GM12878 (cell line): ENCODE measurements around the gene KIZ. TPM values are rescaled to one million over a fixed set of nuclear protein-coding genes. Genes with fewer than 3 reads are reported as not detected.

Experiments used
- ATAC-seq: fragments of 200-7000 bp; cut with Tn5 transposase; 3 replicates; pipeline ENCODE4 v1.9.1; 2020; ENCODE audit warnings: mild to moderate bottlenecking, moderate library complexity
- BruUV-seq: library from RNA; stranded (reverse); fragments of 400-500 nt; replicated peaks from 2 replicates; lab custom pipeline; 2021; lab: Mats Ljungman, UMichigan
- CTCF ChIA-PET: fragments of 300-600 bp; sonication (Branson Sonifier 250); formaldehyde crosslinking; extraction: SDS; loops from one replicate; lab custom pipeline; 2021; ENCODE audit warnings: inconsistent platforms; lab: Yijun Ruan, JAX
- POLR2A ChIA-PET: fragments of 350-600 bp; formaldehyde crosslinking; extraction: SDS; loops from one replicate; lab custom pipeline; 2021; ENCODE audit warnings: inconsistent platforms; lab: Charles Lee
- RAD21 ChIA-PET: fragments of 300-600 bp; sonication (Branson Sonifier 250); formaldehyde crosslinking; loops from one replicate; lab custom pipeline; 2023; ENCODE audit warnings: antibody characterized with exemption; ENCODE audit not compliant: unreplicated experiment; lab: Charles Lee
- SMC1A ChIA-PET: fragments of 300-600 bp; sonication (Branson Sonifier 250); formaldehyde crosslinking; loops from one replicate; lab custom pipeline; 2023; ENCODE audit not compliant: unreplicated experiment, uncharacterized antibody; lab: Charles Lee
- DNase-seq: peaks from one replicate; pipeline ENCODE4 v3.0.0-alpha.2; 2011; ENCODE audit warnings: low read depth, low spot score
- FAIRE-seq: peaks from 3 replicates; lab custom pipeline; 2011; peaks lifted over from hg19 to GRCh38; lab: Jason Lieb, UNC
- H2AFZ ChIP-seq: 2 replicates; pipeline ENCODE4 v1.6.0; 2011; ENCODE audit warnings: low read depth, low read length, control low read depth; ENCODE audit not compliant: control insufficient read depth
- H3K27ac ChIP-seq: 2 replicates; pipeline ENCODE4 v1.5.1; 2011; ENCODE audit warnings: control low read depth; ENCODE audit not compliant: control insufficient read depth, insufficient read depth
- H3K27me3 ChIP-seq, 2 experiments: replicated peaks in 1 of 2; 2 replicates each; pipeline versions ENCODE4 v1.6.0 to v1.6.1; 2011; ENCODE audit warnings: low read length in 1 of 2; ENCODE audit not compliant: control insufficient read depth in 2 of 2, insufficient read depth in 2 of 2
- H3K36me3 ChIP-seq, 2 experiments: 2 replicates each; pipeline ENCODE4 v1.5.1; 2011; ENCODE audit warnings: low read length in 1 of 2; ENCODE audit not compliant: control insufficient read depth in 2 of 2, insufficient read depth in 2 of 2
- H3K4me1 ChIP-seq: 2 replicates; pipeline ENCODE4 v1.6.1; 2011; ENCODE audit warnings: mild to moderate bottlenecking, low read length, moderate library complexity, mixed read lengths; ENCODE audit not compliant: control insufficient read depth, insufficient read depth
- H3K4me2 ChIP-seq: 2 replicates; pipeline ENCODE4 v1.6.0; 2011; ENCODE audit warnings: control low read depth; ENCODE audit not compliant: control insufficient read depth, insufficient read depth
- H3K4me3 ChIP-seq: fragments of 200-600 bp; sonication (generic); 2 replicates; pipeline ENCODE4 v1.5.1; 2016
- H3K79me2 ChIP-seq: 2 replicates; pipeline ENCODE4 v1.6.0; 2011; ENCODE audit warnings: low read length; ENCODE audit not compliant: control insufficient read depth, insufficient read depth
- H3K9ac ChIP-seq: 2 replicates; pipeline ENCODE4 v1.8.0; 2011; ENCODE audit warnings: low read length, control low read depth, mixed read lengths; ENCODE audit not compliant: control insufficient read depth, insufficient read depth
- H3K9me3 ChIP-seq: replicated peaks from 3 replicates; pipeline ENCODE4 v1.5.1; 2011; ENCODE audit warnings: mild to moderate bottlenecking, low read length; ENCODE audit not compliant: control insufficient read depth, insufficient read depth
- H4K20me1 ChIP-seq: 2 replicates; pipeline ENCODE4 v1.6.0; 2011; ENCODE audit not compliant: control insufficient read depth, insufficient read depth
- BRCA1 ChIP-seq: IDR thresholded peaks from 2 replicates; pipeline ENCODE4 v1.6.1; 2011; ENCODE audit warnings: low read depth, low read length, improper control_type of control experiment
- CREB1 ChIP-seq: IDR thresholded peaks from 2 replicates; pipeline ENCODE4 v1.6.1; 2012; ENCODE audit warnings: low read depth, mild to moderate bottlenecking, inconsistent platforms
- EGR1 ChIP-seq, 2 experiments: IDR thresholded peaks; 1 replicate in 1 of 2; 2 replicates in 1 of 2; pipeline ENCODE4 v1.6.1; 2011 to 2012; ENCODE audit warnings: low read depth in 2 of 2, low read length in 2 of 2, borderline replicate concordance in 1 of 2, mild to moderate bottlenecking in 1 of 2, moderate library complexity in 1 of 2
- GABPA ChIP-seq: IDR thresholded peaks from 2 replicates; pipeline ENCODE4 v1.6.1; 2014; ENCODE audit warnings: antibody characterized with exemption, low read depth, mild to moderate bottlenecking, inconsistent platforms
- IKZF1 ChIP-seq: fragments of 450-650 bp; conservative IDR thresholded peaks from 2 replicates; pipeline ENCODE4 v1.6.1; 2017; ENCODE audit warnings: antibody characterized with exemption, mild to moderate bottlenecking
- IKZF2 ChIP-seq, 2 experiments: fragments of 450-650 bp; IDR thresholded peaks; 2 replicates each; pipeline ENCODE4 v1.6.1; 2017; ENCODE audit warnings: mild to moderate bottlenecking in 2 of 2, moderate library complexity in 2 of 2
- JUNB ChIP-seq: IDR thresholded peaks from 2 replicates; pipeline ENCODE4 v1.6.1; 2016; ENCODE audit warnings: antibody characterized with exemption, mild to moderate bottlenecking
- JUND ChIP-seq: IDR thresholded peaks from 2 replicates; pipeline ENCODE4 v1.6.1; 2012; ENCODE audit warnings: low read depth, mild to moderate bottlenecking, low read length, improper control_type of control experiment, moderate library complexity
- MTA3 ChIP-seq: IDR thresholded peaks from 2 replicates; pipeline ENCODE4 v1.6.1; 2012; ENCODE audit warnings: low read length, inconsistent platforms, borderline replicate concordance
- NFXL1 ChIP-seq: fragments of 450-650 bp; IDR thresholded peaks from 2 replicates; pipeline ENCODE4 v1.6.1; 2017; ENCODE audit warnings: antibody characterized with exemption, mild to moderate bottlenecking, borderline replicate concordance
- PBX3 ChIP-seq: IDR thresholded peaks from 2 replicates; pipeline ENCODE4 v1.6.1; 2011; ENCODE audit warnings: mild to moderate bottlenecking, low read depth, low read length, moderate library complexity; ENCODE audit not compliant: insufficient replicate concordance
- RB1 ChIP-seq: fragments of 450-650 bp; formaldehyde crosslinking; IDR thresholded peaks from 2 replicates; pipeline ENCODE4 v1.6.1; 2017; ENCODE audit warnings: mild to moderate bottlenecking, borderline replicate concordance
- SRF ChIP-seq, 2 experiments: IDR thresholded peaks; 2 replicates each; pipeline ENCODE4 v1.6.1; 2011; ENCODE audit warnings: low read depth in 2 of 2, low read length in 2 of 2, mild to moderate bottlenecking in 1 of 2, moderate library complexity in 1 of 2
- ZBTB40 ChIP-seq: fragments of 450-650 bp; IDR thresholded peaks from 2 replicates; pipeline ENCODE4 v1.6.1; 2016; ENCODE audit warnings: mild to moderate bottlenecking, moderate library complexity, borderline replicate concordance
- WGBS: methylation state at CpG from one replicate; pipeline ENCODE4 v1.1.6; 2016; ENCODE audit warnings: low lambda C conversion rate; ENCODE audit not compliant: insufficient replicate concordance, insufficient coverage; ENCODE audit errors: missing lambda C conversion rate; 5-methylcytosine and 5-hydroxymethylcytosine counted together
- in situ Hi-C: fragments of 300-500 bp; cut with MboI; formaldehyde crosslinking; loops from 9 replicates; pipeline ENCODE4 v1.14.3; 2018; ENCODE audit warnings: mixed read lengths
- intact Hi-C: fragments of 100-400 bp; cut with micrococcal nuclease; formaldehyde crosslinking; loops from one replicate; pipeline ENCODE4 v1.14.2; 2022; ENCODE audit not compliant: unreplicated experiment
- polyA plus RNA-seq, 11 experiments: library from polyadenylated mRNA; depleted of rRNA in 4 of 11; unstranded in 6 of 11; stranded (reverse) in 5 of 11; fragments of >200 nt; fragmentation: Nextera tagmentation in 4 of 11; fragmentation: Illumina TruSeq in 1 of 11; extraction: Ambion mirVana in 4 of 11; extraction: Trizol in 1 of 11; gene quantifications; 1 replicate in 1 of 11; 2 replicates in 10 of 11; pipeline versions ENCODE4 v1.2.1 to v1.2.3, GENCODE V29; 2011 to 2016; ENCODE audit warnings: inconsistent platforms in 2 of 11, missing spikeins in 2 of 11, low read depth in 1 of 11
- total RNA-seq, 4 experiments: library from RNA; depleted of rRNA in 3 of 4; stranded (reverse); fragments of >200 nt in 3 of 4; fragmentation: Illumina TruSeq in 1 of 4; extraction: Trizol in 1 of 4; gene quantifications; 2 replicates each; pipeline versions ENCODE4 v1.2.1 to v1.2.3, GENCODE V29; 2013 to 2021
- TF ChIP-seq, protein P1 (sequence below): IDR thresholded peaks from 2 replicates; pipeline ENCODE4 v1.6.1; 2012; ENCODE audit warnings: low read depth, low read length, improper control_type of control experiment

KIZ gene
- total and polyA plus RNA-seq, 10 of the 15 experiments (the other 5 are each of a cell fraction or from before 2014, with no cell fraction given), result 2.7 to 11.0 (median 7.3) TPM

- TF ChIP-seq IKZF1 (no peak), PBX3 (no peak), EGR1 (IDR thresholded peaks at IDR 0.05; ENCODE audit: borderline replicate concordance in 1 of 2, low read depth in 2 of 2, low read length in 2 of 2) (no peak), NFXL1 (no peak), RB1 (no peak), BRCA1 (no peak), SRF (IDR thresholded peaks at IDR 0.05; ENCODE audit: low read depth in 2 of 2, low read length in 2 of 2) (no peak), JUND (no peak), IKZF2 (IDR thresholded peaks at IDR 0.05) (no peak)
Measured at GRCh38 chr20:21154692-21155091, 28.8 kb downstream of the KIZ start (continued).

DNA sequence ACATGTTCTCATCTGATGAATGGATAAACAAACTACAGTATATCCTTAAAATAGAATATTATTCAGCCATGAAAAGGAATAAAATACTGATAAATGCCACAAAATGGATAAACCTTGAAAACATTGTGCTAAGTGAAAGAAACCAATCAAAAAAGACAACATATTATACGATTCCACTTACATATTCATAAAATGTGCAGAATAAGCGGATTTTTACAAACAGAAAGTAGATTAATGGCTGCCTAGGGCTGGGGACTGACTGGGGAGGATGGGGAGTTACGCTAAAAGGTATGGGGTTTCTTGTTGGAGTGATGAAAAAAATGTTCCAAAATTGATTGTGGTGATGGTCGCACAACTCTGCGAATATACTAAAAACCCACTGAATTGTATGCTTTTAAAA is 29.4 kb downstream of the KIZ start:
- in situ Hi-C loops (no loop called here), intact Hi-C loops (no loop called here)
- Histone ChIP-seq H3K36me3 (no peaks in the 10 kb centered on the region), H3K4me3 (no peak overlapping the region), H3K9me3 (no peaks in the 10 kb centered on the region), H3K79me2 (no peaks in the 10 kb centered on the region), H3K9ac (no peak overlapping the region), H3K4me1 (peaks cover 2% of the 10 kb centered on the region; the same call in 1 of the 2 replicates), H3K27me3 (no peaks in the 10 kb centered on the region), H3K4me2 (no peak overlapping the region), H4K20me1 (no peaks in the 10 kb centered on the region), H2AFZ (no peak overlapping the region), H3K27ac (no peak overlapping the region)
- ChIA-PET POLR2A (no interaction called here), CTCF (no interaction called here), RAD21 (no interaction called here), SMC1A (no interaction called here)
- ATAC-seq, result no peak
- DNase-seq, result no peak
- no peak for FAIRE-seq
- BruUV-seq, result no TSS peak
- WGBS, result 96% methylated on average over 5 of the region's 5 CpGs
- TF ChIP-seq GABPA (no peak), MTA3 (no peak), JUNB (no peak), CREB1 (no peak), ZBTB40 (no peak)
- TF ChIP-seq, protein P1, sequence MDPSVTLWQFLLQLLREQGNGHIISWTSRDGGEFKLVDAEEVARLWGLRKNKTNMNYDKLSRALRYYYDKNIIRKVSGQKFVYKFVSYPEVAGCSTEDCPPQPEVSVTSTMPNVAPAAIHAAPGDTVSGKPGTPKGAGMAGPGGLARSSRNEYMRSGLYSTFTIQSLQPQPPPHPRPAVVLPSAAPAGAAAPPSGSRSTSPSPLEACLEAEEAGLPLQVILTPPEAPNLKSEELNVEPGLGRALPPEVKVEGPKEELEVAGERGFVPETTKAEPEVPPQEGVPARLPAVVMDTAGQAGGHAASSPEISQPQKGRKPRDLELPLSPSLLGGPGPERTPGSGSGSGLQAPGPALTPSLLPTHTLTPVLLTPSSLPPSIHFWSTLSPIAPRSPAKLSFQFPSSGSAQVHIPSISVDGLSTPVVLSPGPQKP, result no peak
